IMR-90 (cell line): ENCODE measurements around the gene PRKAR1A. TPM values are rescaled to one million over a fixed set of nuclear protein-coding genes. Genes with fewer than 3 reads are reported as not detected.

Source experiments
- ATAC-seq: fragments of 200-7000 bp; cut with Tn5 transposase; 2 replicates; pipeline ENCODE4 v1.9.1; 2020; ENCODE audit warnings: low read depth, mild to moderate bottlenecking, moderate library complexity
- BruUV-seq: library from RNA; stranded (reverse); fragments of 400-500 nt; replicated peaks from 2 replicates; lab custom pipeline; 2021; lab: Mats Ljungman, UMichigan
- CTCF ChIA-PET: fragments of 300-600 bp; formaldehyde crosslinking; extraction: SDS; loops from one replicate; lab custom pipeline; 2021; ENCODE audit warnings: antibody characterized with exemption; lab: Yijun Ruan, JAX
- POLR2A ChIA-PET: fragments of 300-600 bp; sonication (Branson Sonifier 250); formaldehyde crosslinking; loops from one replicate; lab custom pipeline; 2022; ENCODE audit warnings: antibody characterized with exemption; ENCODE audit not compliant: unreplicated experiment; lab: Charles Lee
- DNase-seq: peaks from one replicate; pipeline ENCODE4 v3.0.0; 2013
- H2AFZ ChIP-seq: replicated peaks from 2 replicates; pipeline ENCODE3; 2013; ENCODE audit warnings: low read length, mild to moderate bottlenecking; ENCODE audit not compliant: poor library complexity
- H2AK5ac ChIP-seq: 2 replicates; pipeline ENCODE4 v1.6.1; 2013; ENCODE audit warnings: low read depth, low read length, inconsistent platforms
- H2AK9ac ChIP-seq: replicated peaks from 2 replicates; pipeline ENCODE3; 2013; ENCODE audit warnings: mild to moderate bottlenecking, low read depth, low read length, moderate library complexity; ENCODE audit not compliant: poor library complexity
- H2BK120ac ChIP-seq: 2 replicates; pipeline ENCODE4 v1.6.1; 2013; ENCODE audit warnings: low read depth, low read length, inconsistent platforms
- H2BK15ac ChIP-seq: 3 replicates; pipeline ENCODE4 v1.6.1; 2013; ENCODE audit warnings: low read depth, low read length, inconsistent platforms
- H2BK20ac ChIP-seq: 2 replicates; pipeline ENCODE4 v1.6.1; 2013; ENCODE audit warnings: low read depth, mild to moderate bottlenecking, inconsistent platforms, low read length, moderate library complexity
- H2BK5ac ChIP-seq: 2 replicates; pipeline ENCODE4 v1.6.1; 2013; ENCODE audit warnings: mild to moderate bottlenecking, low read depth, low read length, inconsistent platforms; ENCODE audit not compliant: poor library complexity, severe bottlenecking
- H3K14ac ChIP-seq: replicated peaks from 2 replicates; pipeline ENCODE4 v1.6.1; 2013; ENCODE audit warnings: low read depth, low read length, inconsistent platforms
- H3K18ac ChIP-seq: 2 replicates; pipeline ENCODE4 v1.6.1; 2013; ENCODE audit warnings: low read depth, low read length, control low read depth
- H3K23ac ChIP-seq: 2 replicates; pipeline ENCODE4 v1.6.1; 2013; ENCODE audit warnings: low read depth, low read length, inconsistent platforms
- H3K27ac ChIP-seq: 2 replicates; pipeline ENCODE4 v1.5.1; 2013; ENCODE audit warnings: mild to moderate bottlenecking, control low read depth, low read length; ENCODE audit not compliant: insufficient read depth
- H3K27me3 ChIP-seq: 2 replicates; pipeline ENCODE4 v1.6.1; 2013; ENCODE audit warnings: low read length; ENCODE audit not compliant: control insufficient read depth, insufficient read depth
- H3K36me3 ChIP-seq: 2 replicates; pipeline ENCODE4 v1.6.1; 2013; ENCODE audit warnings: low read length, mixed read lengths; ENCODE audit not compliant: control insufficient read depth, insufficient read depth
- H3K4ac ChIP-seq: 2 replicates; pipeline ENCODE4 v1.6.1; 2013; ENCODE audit warnings: low read depth, low read length, inconsistent platforms
- H3K4me1 ChIP-seq: 2 replicates; pipeline ENCODE4 v1.6.1; 2013; ENCODE audit warnings: low read length, mixed read lengths; ENCODE audit not compliant: control insufficient read depth, insufficient read depth
- H3K4me2 ChIP-seq: 2 replicates; pipeline ENCODE4 v1.6.1; 2013; ENCODE audit warnings: low read depth, mild to moderate bottlenecking, control low read depth, low read length, moderate library complexity
- H3K4me3 ChIP-seq: 2 replicates; pipeline ENCODE4 v1.5.1; 2013; ENCODE audit warnings: low read depth, mild to moderate bottlenecking, control low read depth, low read length, moderate library complexity; ENCODE audit not compliant: insufficient read depth
- H3K56ac ChIP-seq: 2 replicates; pipeline ENCODE4 v1.6.1; 2013; ENCODE audit warnings: low read length, inconsistent platforms; ENCODE audit not compliant: insufficient read depth; ENCODE audit errors: extremely low read depth
- H3K79me1 ChIP-seq, 2 experiments: 2 replicates each; pipeline ENCODE4 v1.6.1; 2013; ENCODE audit warnings: low read length in 2 of 2, inconsistent platforms in 1 of 2, low read depth in 1 of 2
- H3K9ac ChIP-seq: 2 replicates; pipeline ENCODE4 v1.6.1; 2013; ENCODE audit warnings: low read depth, low read length, control low read depth
- H3K9me1 ChIP-seq: 2 replicates; pipeline ENCODE4 v1.6.1; 2013; ENCODE audit warnings: low read length, inconsistent platforms; ENCODE audit not compliant: insufficient read depth
- H3K9me3 ChIP-seq: 2 replicates; pipeline ENCODE4 v1.6.1; 2013; ENCODE audit warnings: low read length; ENCODE audit not compliant: control insufficient read depth, insufficient read depth
- H4K20me1 ChIP-seq: 2 replicates; pipeline ENCODE4 v1.6.1; 2013; ENCODE audit warnings: low read length, inconsistent platforms; ENCODE audit not compliant: insufficient read depth
- H4K5ac ChIP-seq: 2 replicates; pipeline ENCODE4 v1.6.1; 2013; ENCODE audit warnings: mild to moderate bottlenecking, low read depth, low read length, control low read depth
- H4K8ac ChIP-seq, 2 experiments: 2 replicates each; pipeline ENCODE4 v1.6.1; 2013; ENCODE audit warnings: low read depth in 2 of 2, low read length in 2 of 2, control low read depth in 1 of 2, inconsistent platforms in 1 of 2
- H4K91ac ChIP-seq: 2 replicates; pipeline ENCODE4 v1.6.1; 2013; ENCODE audit warnings: low read depth, low read length, inconsistent platforms; ENCODE audit not compliant: insufficient read depth
- CTCF ChIP-seq: conservative IDR thresholded peaks from 2 replicates; pipeline ENCODE4 v1.5.1; 2012; ENCODE audit warnings: mild to moderate bottlenecking, low read depth, low read length, improper control_type of control experiment
- RCOR1 ChIP-seq: IDR thresholded peaks from 2 replicates; pipeline ENCODE4 v1.6.1; 2012; ENCODE audit warnings: mild to moderate bottlenecking, low read length, improper control_type of control experiment; ENCODE audit not compliant: insufficient replicate concordance
- SMC3 ChIP-seq: fragments of 150-350 bp; IDR thresholded peaks from 2 replicates; pipeline ENCODE4 v1.6.1; 2016; ENCODE audit warnings: low read depth, mild to moderate bottlenecking, antibody characterized with exemption, low read length, moderate library complexity
- WGBS, 2 experiments: methylation state at CpG; one replicate each; pipeline versions ENCODE4 v1.1.5 to v1.1.7; 2013; ENCODE audit warnings: missing lambda C conversion rate in 2 of 2; ENCODE audit not compliant: insufficient read length in 1 of 2; ENCODE audit errors: extremely low coverage in 2 of 2; 5-methylcytosine and 5-hydroxymethylcytosine counted together
- dilution Hi-C: fragments of 300-500 bp; cut with HindIII; formaldehyde crosslinking; loops from one replicate; pipeline ENCODE4 v1.14.3; 2018; ENCODE audit warnings: low sequenced_read_pairs; ENCODE audit not compliant: unreplicated experiment
- in situ Hi-C: fragments of 300-500 bp; cut with MboI; formaldehyde crosslinking; loops from 3 replicates; pipeline ENCODE4 v1.14.3; 2019; ENCODE audit warnings: low sequenced_read_pairs, inconsistent platforms, mixed read lengths
- intact Hi-C: fragments of 100-400 bp; cut with micrococcal nuclease; formaldehyde crosslinking; loops from 2 replicates; pipeline ENCODE4 v1.10.0; 2022
- polyA plus RNA-seq, 3 experiments: library from polyadenylated mRNA; depleted of rRNA; stranded (reverse); fragments of >200 nt; gene quantifications; 2 replicates each; pipeline ENCODE4 v1.2.3, GENCODE V29; 2012; ENCODE audit warnings: low replicate concordance in 1 of 3
- total RNA-seq: library from RNA; depleted of rRNA; stranded (reverse); fragments of >200 nt; gene quantifications from 2 replicates; pipeline ENCODE4 v1.2.3, GENCODE V29; 2012

PRKAR1A gene
- total and polyA plus RNA-seq, 2 of the 4 experiments (the other 2 are of a cell fraction) = 145 to 256 TPM

GRCh38 chr17:68533887-68534694 lies 21.9 kb downstream of the PRKAR1A start:
- in situ Hi-C loops (loop anchor here (5.0 to 10.0 kb wide), 2 partner anchors 228 to 711 kb away; no protein-coding TSS in a partner anchor), dilution Hi-C loops (no loop called here), intact Hi-C loops (loop anchor here (1.0 to 5.0 kb wide), 2 partner anchors 78 to 225 kb away; no protein-coding TSS in a partner anchor)
- Histone ChIP-seq H3K9me3 (no peaks in the 10 kb centered on the region), H3K23ac (no peak overlapping the region), H3K4me1 (no peaks in the 10 kb centered on the region), H3K4ac (no peak overlapping the region), H3K79me1 (peaks cover 10% of the 10 kb centered on the region in 2 experiments; a peak in 3 of 4 replicates), H2BK20ac (no peak overlapping the region), H4K20me1 (no peaks in the 10 kb centered on the region), H3K14ac (no peak overlapping the region), H2BK120ac (no peak overlapping the region), H3K9me1 (no peaks in the 10 kb centered on the region; the same call in 1 of the 2 replicates), H3K36me3 (peaks cover 39% of the 10 kb centered on the region), H4K8ac (no peak overlapping the region), H3K56ac (no peak overlapping the region), H2BK15ac (no peak overlapping the region), H4K91ac (no peak overlapping the region), H3K27ac (no peak overlapping the region), H4K5ac (no peak overlapping the region), H3K9ac (no peak overlapping the region), H3K18ac (no peak overlapping the region), H2AK9ac (no peak overlapping the region), H2BK5ac (no peak overlapping the region), H2AK5ac (no peak overlapping the region), H3K27me3 (no peaks in the 10 kb centered on the region), H3K4me2 (no peak overlapping the region), H2AFZ (no peak overlapping the region), H3K4me3 (no peak overlapping the region)
- ChIA-PET POLR2A (no interaction called here), CTCF (interaction anchor here (0.6 to 1.4 kb wide), 3 partner anchors 15 to 227 kb away, joined by 3 to 5 read pairs (median 3); no protein-coding TSS in a partner anchor)
- DNase-seq = peak; percentile 50
- no TSS peak for BruUV-seq
- WGBS, 2 experiments = no CpG with 5 or more reads among the region's 6 CpGs
- peak; percentile 43 for TF ChIP-seq SMC3
- no peak for TF ChIP-seq RCOR1
- peak; percentile 43 for TF ChIP-seq CTCF
- ATAC-seq = peak; percentile 42; the same call in 1 of the 2 replicates
